HFFc6 (cell line): ENCODE measurements around the gene DAP3. TPM values are rescaled to one million over a fixed set of nuclear protein-coding genes. Genes with fewer than 3 reads are reported as not detected.
A peak's percentile ranks its signal among the peaks of the same experiment; 100 is the strongest.
"Not testable (repeated sequence)": the region's sequence is repeated elsewhere in the genome, so short reads cannot be mapped to it uniquely, and the experiment has no call there.

Experiments used
- DNase-seq: peaks from one replicate; pipeline ENCODE4 v3.0.0-alpha.2; 2018
- H3K27ac Mint-ChIP-seq: 2 replicates; pipeline ENCODE4 v1.8.0; 2020; ENCODE audit warnings: mild to moderate bottlenecking, mixed read lengths
- H3K27me3 Mint-ChIP-seq: 2 replicates; pipeline ENCODE4 v1.8.0; 2021; ENCODE audit warnings: mild to moderate bottlenecking, moderate library complexity, mixed read lengths; ENCODE audit not compliant: insufficient read depth
- H3K36me3 Mint-ChIP-seq: 2 replicates; pipeline ENCODE4 v1.8.0; 2021; ENCODE audit warnings: low read depth, mixed read lengths
- H3K4me1 Mint-ChIP-seq: 2 replicates; pipeline ENCODE4 v1.8.0; 2020; ENCODE audit warnings: low read depth, mixed read lengths
- H3K4me3 Mint-ChIP-seq: 2 replicates; pipeline ENCODE4 v1.8.0; 2020; ENCODE audit warnings: mild to moderate bottlenecking, moderate library complexity, mixed read lengths
- H3K9me3 Mint-ChIP-seq: 2 replicates; pipeline ENCODE4 v1.8.0; 2020; ENCODE audit warnings: mild to moderate bottlenecking, mixed read lengths
- CTCF ChIP-seq: fragments of 200-600 bp; sonication (generic); IDR thresholded peaks from 2 replicates; pipeline ENCODE4 v1.5.0; 2021; ENCODE audit warnings: antibody characterized with exemption, mild to moderate bottlenecking
- total RNA-seq, 6 experiments: library from RNA; stranded (reverse); fragmentation: NEBNext Ultra II Directional; extraction: Animal tissue kit (Norgen Biotek cat#: 25700); gene quantifications; 2 replicates in 1 of 6; 3 replicates in 5 of 6; pipeline ENCODE4 v1.2.3, GENCODE V29; 2021

DAP3 gene
- total RNA-seq, 6 experiments from 2014 or later = 100 to 110 (median 104) TPM

GRCh38 chr1:155760751-155761475, 72.0 kb downstream of the DAP3 start:
- H3K4me1 Mint-ChIP-seq = peaks cover 39% of the 10 kb centered on the region
- H3K4me3 Mint-ChIP-seq = no peak overlapping the region
- H3K27me3 Mint-ChIP-seq = peaks cover 1% of the 10 kb centered on the region; the same call in 1 of the 2 replicates
- H3K9me3 Mint-ChIP-seq = no peaks in the 10 kb centered on the region
- no peak overlapping the region; the same call in 1 of the 2 replicates for H3K27ac Mint-ChIP-seq
- H3K36me3 Mint-ChIP-seq = peaks cover 45% of the 10 kb centered on the region
- no peak for DNase-seq
- TF ChIP-seq CTCF = no peak

- peak overlapping the region; percentile 11; the same call in 1 of the 2 replicates for H3K27ac Mint-ChIP-seq
- no peak overlapping the region for H3K4me3 Mint-ChIP-seq
- H3K36me3 Mint-ChIP-seq = peaks cover 47% of the 10 kb centered on the region
- no peak for TF ChIP-seq CTCF
- peaks cover 1% of the 10 kb centered on the region; the same call in 1 of the 2 replicates for H3K27me3 Mint-ChIP-seq
- no peak for DNase-seq
- peaks cover 39% of the 10 kb centered on the region for H3K4me1 Mint-ChIP-seq
- H3K9me3 Mint-ChIP-seq = no peaks in the 10 kb centered on the region
These were observed 73.0 kb downstream of the DAP3 start for GRCh38 chr1:155761736-155762405.

GRCh38 chr1:155763090-155763815, 74.4 kb downstream of the DAP3 start:
- Mint-ChIP-seq H3K4me3 (peak overlapping the region; percentile 66), H3K27ac (peak overlapping the region; percentile 74), H3K4me1 (peaks cover 39% of the 10 kb centered on the region), H3K36me3 (peaks cover 46% of the 10 kb centered on the region)
- H3K9me3 Mint-ChIP-seq, H3K27me3 Mint-ChIP-seq: not testable (repeated sequence)
- DNase-seq = peak; percentile 93

GRCh38 chr1:155763989-155764388, 75.1 kb downstream of the DAP3 start:
- Mint-ChIP-seq H3K27ac (peak overlapping the region; percentile 74), H3K4me3 (peak overlapping the region; percentile 66; the same call in 1 of the 2 replicates), H3K36me3 (peaks cover 51% of the 10 kb centered on the region), H3K4me1 (peaks cover 39% of the 10 kb centered on the region)
- DNase-seq, H3K27me3 Mint-ChIP-seq, H3K9me3 Mint-ChIP-seq: not testable (repeated sequence)

- not testable (repeated sequence) for H3K4me3 Mint-ChIP-seq, H3K27me3 Mint-ChIP-seq, H3K27ac Mint-ChIP-seq, H3K9me3 Mint-ChIP-seq, DNase-seq
- Mint-ChIP-seq H3K36me3 (peaks cover 30% of the 10 kb centered on the region), H3K4me1 (peaks cover 22% of the 10 kb centered on the region)
These were observed 78.6 kb downstream of the DAP3 start for GRCh38 chr1:155767399-155767989.

- no peak for TF ChIP-seq CTCF
- Mint-ChIP-seq H3K9me3 (no peaks in the 10 kb centered on the region), H3K4me1 (peaks cover 13% of the 10 kb centered on the region), H3K27ac (no peak overlapping the region), H3K27me3 (no peaks in the 10 kb centered on the region), H3K36me3 (peaks cover 29% of the 10 kb centered on the region), H3K4me3 (no peak overlapping the region)
- no peak for DNase-seq
These were observed 80.4 kb downstream of the DAP3 start for GRCh38 chr1:155769257-155769656.
